Neural progenitor cell (in vitro differentiated cells): Measurements from ENCODE around the gene LASP1NB.
A peak's percentile ranks its signal among the peaks of the same experiment; 100 is the strongest.

Experiments
- DNase-seq: peaks from one replicate; pipeline ENCODE4 v3.0.0-alpha.2; 2016; ENCODE audit warnings: low spot score
- H2AFZ ChIP-seq: fragments of 200-600 bp; sonication (generic); replicated peaks from 2 replicates; pipeline ENCODE4 v1.6.1; 2016; ENCODE audit warnings: antibody characterized with exemption
- H3F3A ChIP-seq: fragments of 200-600 bp; sonication (generic); 2 replicates; pipeline ENCODE4 v1.6.1; 2016; ENCODE audit warnings: antibody characterized with exemption, low read depth
- H3K27ac ChIP-seq: fragments of 200-600 bp; sonication (generic); 2 replicates; pipeline ENCODE4 v1.5.1; 2016; ENCODE audit warnings: mild to moderate bottlenecking
- H3K27me3 ChIP-seq: fragments of 200-600 bp; sonication (generic); 2 replicates; pipeline ENCODE4 v1.6.1; 2016; ENCODE audit warnings: mild to moderate bottlenecking, moderate library complexity
- H3K36me3 ChIP-seq: fragments of 200-600 bp; sonication (generic); 2 replicates; pipeline ENCODE4 v1.5.1; 2016
- H3K4me1 ChIP-seq: fragments of 200-600 bp; sonication (generic); 2 replicates; pipeline ENCODE4 v1.6.1; 2016; ENCODE audit warnings: mixed run types
- H3K4me2 ChIP-seq: fragments of 200-600 bp; sonication (generic); 2 replicates; pipeline ENCODE4 v1.6.1; 2016
- H3K4me3 ChIP-seq: fragments of 200-600 bp; sonication (generic); 2 replicates; pipeline ENCODE4 v1.5.1; 2016
- H3K79me2 ChIP-seq: fragments of 200-600 bp; sonication (generic); 2 replicates; pipeline ENCODE4 v1.6.1; 2016; ENCODE audit warnings: low read depth
- H3K9ac ChIP-seq: fragments of 200-600 bp; sonication (generic); 2 replicates; pipeline ENCODE4 v1.6.1; 2016
- H3K9me3 ChIP-seq: fragments of 200-600 bp; sonication (generic); 2 replicates; pipeline ENCODE4 v1.5.1; 2016; ENCODE audit warnings: low read depth
- H4K20me1 ChIP-seq: fragments of 200-600 bp; sonication (generic); 2 replicates; pipeline ENCODE4 v1.6.1; 2016; ENCODE audit warnings: low read depth
- H3K27ac Mint-ChIP-seq: 3 replicates; pipeline ENCODE4 v1.8.0; 2021; ENCODE audit warnings: mixed read lengths
- H3K27me3 Mint-ChIP-seq: 2 replicates; pipeline ENCODE4 v1.8.0; 2022; ENCODE audit warnings: low read depth, mild to moderate bottlenecking, inconsistent platforms, moderate library complexity, mixed read lengths; ENCODE audit not compliant: insufficient read depth
- H3K36me3 Mint-ChIP-seq: 3 replicates; pipeline ENCODE4 v1.8.0; 2021; ENCODE audit warnings: mixed read lengths
- H3K4me1 Mint-ChIP-seq: 3 replicates; pipeline ENCODE4 v1.8.0; 2021; ENCODE audit warnings: mixed read lengths
- H3K4me3 Mint-ChIP-seq: 3 replicates; pipeline ENCODE4 v1.8.0; 2021; ENCODE audit warnings: mild to moderate bottlenecking, moderate library complexity, mixed read lengths
- H3K9me3 Mint-ChIP-seq: 3 replicates; pipeline ENCODE4 v1.8.0; 2020; ENCODE audit warnings: mixed read lengths
- EZH2 ChIP-seq: fragments of 200-600 bp; sonication (generic); IDR thresholded peaks from 2 replicates; pipeline ENCODE4 v1.6.1; 2017; ENCODE audit warnings: antibody characterized with exemption, mild to moderate bottlenecking, moderate library complexity
- EZH2phosphoT487 ChIP-seq: fragments of 200-600 bp; sonication (generic); IDR thresholded peaks from 2 replicates; pipeline ENCODE4 v1.6.1; 2017; ENCODE audit warnings: antibody characterized with exemption
- TF ChIP-seq, protein P1 (sequence below): fragments of 200-600 bp; sonication (generic); IDR thresholded peaks from 2 replicates; pipeline ENCODE4 v1.5.1; 2017; ENCODE audit warnings: antibody characterized with exemption, mild to moderate bottlenecking

LASP1NB gene

DNA sequence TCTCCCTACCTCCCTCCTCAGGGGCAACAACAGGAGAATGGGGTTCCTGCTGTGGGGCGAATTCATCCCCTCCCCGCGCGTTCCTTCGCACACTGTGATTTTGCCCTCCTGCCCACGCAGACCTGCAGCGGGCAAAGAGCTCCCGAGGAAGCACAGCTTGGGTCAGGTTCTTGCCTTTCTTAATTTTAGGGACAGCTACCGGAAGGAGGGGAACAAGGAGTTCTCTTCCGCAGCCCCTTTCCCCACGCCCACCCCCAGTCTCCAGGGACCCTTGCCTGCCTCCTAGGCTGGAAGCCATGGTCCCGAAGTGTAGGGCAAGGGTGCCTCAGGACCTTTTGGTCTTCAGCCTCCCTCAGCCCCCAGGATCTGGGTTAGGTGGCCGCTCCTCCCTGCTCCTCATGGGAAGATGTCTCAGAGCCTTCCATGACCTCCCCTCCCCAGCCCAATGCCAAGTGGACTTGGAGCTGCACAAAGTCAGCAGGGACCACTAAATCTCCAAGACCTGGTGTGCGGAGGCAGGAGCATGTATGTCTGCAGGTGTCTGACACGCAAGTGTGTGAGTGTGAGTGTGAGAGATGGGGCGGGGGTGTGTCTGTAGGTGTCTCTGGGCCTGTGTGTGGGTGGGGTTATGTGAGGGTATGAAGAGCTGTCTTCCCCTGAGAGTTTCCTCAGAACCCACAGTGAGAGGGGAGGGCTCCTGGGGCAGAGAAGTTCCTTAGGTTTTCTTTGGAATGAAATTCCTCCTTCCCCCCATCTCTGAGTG lies 5.9 kb upstream of the LASP1NB start:
- Mint-ChIP-seq H3K4me3 (no peak overlapping the region), H3K27me3 (peaks cover 8% of the 10 kb centered on the region), H3K27ac (peak overlapping the region; percentile 88), H3K9me3 (no peaks in the 10 kb centered on the region), H3K36me3 (peaks cover 22% of the 10 kb centered on the region), H3K4me1 (peaks cover 30% of the 10 kb centered on the region)
- Histone ChIP-seq H4K20me1 (no peaks in the 10 kb centered on the region), H2AFZ (no peak overlapping the region), H3K4me1 (peaks cover 17% of the 10 kb centered on the region), H3K27ac (no peak overlapping the region), H3F3A (peaks cover 32% of the 10 kb centered on the region), H3K27me3 (no peaks in the 10 kb centered on the region), H3K4me3 (no peak overlapping the region), H3K36me3 (no peaks in the 10 kb centered on the region), H3K79me2 (no peaks in the 10 kb centered on the region), H3K9me3 (no peaks in the 10 kb centered on the region), H3K9ac (no peak overlapping the region), H3K4me2 (no peak overlapping the region)
- no peak for DNase-seq
- TF ChIP-seq, protein P1, sequence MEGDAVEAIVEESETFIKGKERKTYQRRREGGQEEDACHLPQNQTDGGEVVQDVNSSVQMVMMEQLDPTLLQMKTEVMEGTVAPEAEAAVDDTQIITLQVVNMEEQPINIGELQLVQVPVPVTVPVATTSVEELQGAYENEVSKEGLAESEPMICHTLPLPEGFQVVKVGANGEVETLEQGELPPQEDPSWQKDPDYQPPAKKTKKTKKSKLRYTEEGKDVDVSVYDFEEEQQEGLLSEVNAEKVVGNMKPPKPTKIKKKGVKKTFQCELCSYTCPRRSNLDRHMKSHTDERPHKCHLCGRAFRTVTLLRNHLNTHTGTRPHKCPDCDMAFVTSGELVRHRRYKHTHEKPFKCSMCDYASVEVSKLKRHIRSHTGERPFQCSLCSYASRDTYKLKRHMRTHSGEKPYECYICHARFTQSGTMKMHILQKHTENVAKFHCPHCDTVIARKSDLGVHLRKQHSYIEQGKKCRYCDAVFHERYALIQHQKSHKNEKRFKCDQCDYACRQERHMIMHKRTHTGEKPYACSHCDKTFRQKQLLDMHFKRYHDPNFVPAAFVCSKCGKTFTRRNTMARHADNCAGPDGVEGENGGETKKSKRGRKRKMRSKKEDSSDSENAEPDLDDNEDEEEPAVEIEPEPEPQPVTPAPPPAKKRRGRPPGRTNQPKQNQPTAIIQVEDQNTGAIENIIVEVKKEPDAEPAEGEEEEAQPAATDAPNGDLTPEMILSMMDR: no peak
- TF ChIP-seq EZH2: no peak
- no peak for TF ChIP-seq EZH2phosphoT487

DNA sequence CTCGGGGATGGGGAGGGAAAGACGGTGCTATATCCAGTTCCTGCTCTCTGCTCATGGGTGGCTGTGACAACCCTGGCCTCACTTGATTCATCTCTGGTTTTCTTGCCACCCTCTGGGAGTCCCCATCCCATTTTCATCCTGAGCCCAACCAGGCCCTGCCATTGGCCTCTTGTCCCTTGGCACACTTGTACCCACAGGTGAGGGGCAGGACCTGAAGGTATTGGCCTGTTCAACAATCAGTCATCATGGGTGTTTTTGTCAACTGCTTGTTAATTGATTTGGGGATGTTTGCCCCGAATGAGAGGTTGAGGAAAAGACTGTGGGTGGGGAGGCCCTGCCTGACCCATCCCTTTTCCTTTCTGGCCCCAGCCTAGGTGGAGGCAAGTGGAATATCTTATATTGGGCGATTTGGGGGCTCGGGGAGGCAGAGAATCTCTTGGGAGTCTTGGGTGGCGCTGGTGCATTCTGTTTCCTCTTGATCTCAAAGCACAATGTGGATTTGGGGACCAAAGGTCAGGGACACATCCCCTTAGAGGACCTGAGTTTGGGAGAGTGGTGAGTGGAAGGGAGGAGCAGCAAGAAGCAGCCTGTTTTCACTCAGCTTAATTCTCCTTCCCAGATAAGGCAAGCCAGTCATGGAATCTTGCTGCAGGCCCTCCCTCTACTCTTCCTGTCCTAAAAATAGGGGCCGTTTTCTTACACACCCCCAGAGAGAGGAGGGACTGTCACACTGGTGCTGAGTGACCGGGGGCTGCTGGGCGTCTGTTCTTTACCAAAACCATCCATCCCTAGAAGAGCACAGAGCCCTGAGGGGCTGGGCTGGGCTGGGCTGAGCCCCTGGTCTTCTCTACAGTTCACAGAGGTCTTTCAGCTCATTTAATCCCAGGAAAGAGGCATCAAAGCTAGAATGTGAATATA lies 4.8 kb upstream of the LASP1NB start:
- DNase-seq: no peak
- peaks cover 24% of the 10 kb centered on the region for H3K4me1 ChIP-seq
- H3K9me3 Mint-ChIP-seq: no peaks in the 10 kb centered on the region
- H3K4me2 ChIP-seq: no peak overlapping the region
- TF ChIP-seq, protein P1: no peak
- no peak for TF ChIP-seq EZH2phosphoT487
- no peak for TF ChIP-seq EZH2
- peak overlapping the region; percentile 60 for H3K27ac Mint-ChIP-seq
- H3K27me3 ChIP-seq: no peaks in the 10 kb centered on the region
- H3F3A ChIP-seq: peaks cover 34% of the 10 kb centered on the region
- H3K27me3 Mint-ChIP-seq: peaks cover 8% of the 10 kb centered on the region
- no peaks in the 10 kb centered on the region for H3K9me3 ChIP-seq
- no peaks in the 10 kb centered on the region for H3K79me2 ChIP-seq
- H3K36me3 ChIP-seq: no peaks in the 10 kb centered on the region
- peaks cover 20% of the 10 kb centered on the region for H3K36me3 Mint-ChIP-seq
- no peak overlapping the region for H3K4me3 ChIP-seq
- H3K4me1 Mint-ChIP-seq: peaks cover 38% of the 10 kb centered on the region
- no peaks in the 10 kb centered on the region for H4K20me1 ChIP-seq
- H2AFZ ChIP-seq: no peak overlapping the region
- H3K9ac ChIP-seq: no peak overlapping the region
- H3K27ac ChIP-seq: no peak overlapping the region
- no peak overlapping the region for H3K4me3 Mint-ChIP-seq

DNA sequence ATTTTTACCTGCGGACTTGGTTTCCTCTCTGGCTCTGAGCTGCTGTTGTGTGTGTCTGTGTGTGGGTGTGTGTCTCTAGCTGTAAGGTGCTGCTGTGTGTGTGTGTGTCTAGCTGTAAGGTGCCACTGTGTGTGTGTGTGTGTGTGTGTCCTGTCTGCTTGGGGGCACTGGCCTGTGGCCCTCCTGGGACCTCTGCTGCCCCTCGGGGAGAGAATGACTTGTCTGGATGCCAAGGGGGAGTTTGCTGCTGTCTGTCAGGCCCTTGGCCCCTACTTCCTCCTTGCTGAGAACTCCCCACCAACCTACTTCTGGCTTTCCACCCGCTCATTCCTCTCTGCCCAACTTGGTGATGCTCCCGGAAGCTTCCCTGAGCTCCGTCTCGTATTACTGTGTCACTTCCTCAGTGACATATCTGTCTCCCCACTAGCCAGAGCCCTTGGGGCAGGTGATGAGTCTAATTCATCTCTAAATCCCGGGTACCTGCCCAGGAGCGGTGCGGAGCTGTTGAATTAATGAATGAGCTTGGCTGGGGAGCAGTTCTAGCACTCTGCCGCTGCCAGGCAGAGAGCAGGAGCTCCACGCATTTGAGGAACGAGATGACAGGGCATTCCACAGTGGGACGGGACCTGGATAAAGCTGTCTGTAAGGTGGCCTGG lies 3.5 kb upstream of the LASP1NB start:
- TF ChIP-seq EZH2phosphoT487 (no peak), EZH2 (no peak)
- TF ChIP-seq, protein P1: no peak
- no peak overlapping the region for H2AFZ ChIP-seq
- H3K4me1 ChIP-seq: peaks cover 32% of the 10 kb centered on the region
- no peak overlapping the region for H3K4me3 ChIP-seq
- peaks cover 36% of the 10 kb centered on the region for H3F3A ChIP-seq
- H3K79me2 ChIP-seq: no peaks in the 10 kb centered on the region
- H3K9ac ChIP-seq: no peak overlapping the region
- Mint-ChIP-seq H3K9me3 (no peaks in the 10 kb centered on the region), H3K4me1 (peaks cover 50% of the 10 kb centered on the region), H3K4me3 (no peak overlapping the region), H3K27me3 (peaks cover 5% of the 10 kb centered on the region), H3K36me3 (peaks cover 15% of the 10 kb centered on the region), H3K27ac (peak overlapping the region; percentile 65)
- no peaks in the 10 kb centered on the region for H4K20me1 ChIP-seq
- no peaks in the 10 kb centered on the region for H3K9me3 ChIP-seq
- H3K4me2 ChIP-seq: no peak overlapping the region
- H3K27me3 ChIP-seq: no peaks in the 10 kb centered on the region
- peak overlapping the region; percentile 88 for H3K27ac ChIP-seq
- no peak for DNase-seq
- no peaks in the 10 kb centered on the region for H3K36me3 ChIP-seq
